SK-N-SH treated with all-trans-retinoic acid at 6 μM for 48 hours (cell line): ENCODE results near the gene EML2.

Source experiments
- BACH2 ChIP-seq: fragments of 250-450 bp; sonication (Bioruptor Pico); IDR thresholded peaks from 2 replicates; pipeline ENCODE4 v1.9.0; 2021; ENCODE audit warnings: mild to moderate bottlenecking, borderline replicate concordance
- CSRNP3 ChIP-seq: fragments of 250-450 bp; sonication (Bioruptor Pico); IDR thresholded peaks from 2 replicates; pipeline ENCODE4 v1.5.1; 2021; ENCODE audit warnings: mild to moderate bottlenecking, moderate library complexity
- ISL1 ChIP-seq: fragments of 250-450 bp; sonication (Bioruptor Pico); IDR thresholded peaks from 2 replicates; pipeline ENCODE4 v2.1.2; 2022; ENCODE audit warnings: mild to moderate bottlenecking, moderate library complexity
- POU6F1 ChIP-seq: fragments of 250-450 bp; sonication (Bioruptor Pico); IDR thresholded peaks from 2 replicates; pipeline ENCODE4 v1.8.0; 2021; ENCODE audit warnings: low read depth, mild to moderate bottlenecking, moderate library complexity, borderline replicate concordance
- RARB ChIP-seq: fragments of 250-450 bp; sonication (Bioruptor Pico); IDR thresholded peaks from 2 replicates; pipeline ENCODE4 v1.8.0; 2021; ENCODE audit warnings: mild to moderate bottlenecking, moderate library complexity
- ZFP3 ChIP-seq: fragments of 250-450 bp; sonication (Bioruptor Pico); IDR thresholded peaks from 2 replicates; pipeline ENCODE4 v1.5.0; 2020; ENCODE audit warnings: mild to moderate bottlenecking, moderate library complexity
- ZFP30 ChIP-seq: fragments of 450-650 bp; formaldehyde crosslinking; IDR thresholded peaks from 2 replicates; pipeline ENCODE4 v1.5.0; 2022; ENCODE audit warnings: mild to moderate bottlenecking, moderate library complexity
- ZNF8 ChIP-seq: fragments of 450-650 bp; formaldehyde crosslinking; IDR thresholded peaks from 2 replicates; pipeline ENCODE4 v1.5.0; 2020; ENCODE audit warnings: mild to moderate bottlenecking, moderate library complexity

- TF ChIP-seq POU6F1 (CRISPR knock-in tag) (no peak), BACH2 (CRISPR knock-in tag) (no peak), RARB (CRISPR knock-in tag) (no peak), CSRNP3 (CRISPR knock-in tag) (no peak), ISL1 (CRISPR knock-in tag) (no peak), ZFP30 (CRISPR knock-in tag) (no peak), ZNF8 (no peak), ZFP3 (CRISPR knock-in tag) (no peak)
These were observed 48.7 kb downstream of the EML2 start for GRCh38 chr19:45590300-45591003.
